Neural cell (in vitro differentiated cells): ENCODE results near the gene PGAM2.

Experiments
- EP300 ChIP-seq: fragments of 450-650 bp; conservative IDR thresholded peaks from 2 replicates; pipeline ENCODE4 v1.6.1; 2014; ENCODE audit warnings: antibody characterized with exemption, mild to moderate bottlenecking, moderate library complexity; ENCODE audit not compliant: poor library complexity, severe bottlenecking
- EZH2 ChIP-seq: fragments of 200-600, 300-800 bp; shearing (Covaris generic), sonication (generic); IDR thresholded peaks from 2 replicates; pipeline ENCODE4 v1.6.1; 2014; ENCODE audit warnings: antibody characterized with exemption, low read length, borderline replicate concordance, mild to moderate bottlenecking; ENCODE audit not compliant: insufficient read depth, poor library complexity, severe bottlenecking
- SMC3 ChIP-seq: fragments of 450-650 bp; conservative IDR thresholded peaks from 2 replicates; pipeline ENCODE4 v1.6.1; 2014; ENCODE audit warnings: antibody characterized with exemption, mild to moderate bottlenecking, moderate library complexity; ENCODE audit not compliant: poor library complexity
- TF ChIP-seq, protein P1 (sequence below): fragments of 450-650 bp; IDR thresholded peaks from 2 replicates; pipeline ENCODE4 v1.5.1; 2014; ENCODE audit warnings: antibody characterized with exemption, mild to moderate bottlenecking, moderate library complexity; ENCODE audit not compliant: poor library complexity, severe bottlenecking

DNA sequence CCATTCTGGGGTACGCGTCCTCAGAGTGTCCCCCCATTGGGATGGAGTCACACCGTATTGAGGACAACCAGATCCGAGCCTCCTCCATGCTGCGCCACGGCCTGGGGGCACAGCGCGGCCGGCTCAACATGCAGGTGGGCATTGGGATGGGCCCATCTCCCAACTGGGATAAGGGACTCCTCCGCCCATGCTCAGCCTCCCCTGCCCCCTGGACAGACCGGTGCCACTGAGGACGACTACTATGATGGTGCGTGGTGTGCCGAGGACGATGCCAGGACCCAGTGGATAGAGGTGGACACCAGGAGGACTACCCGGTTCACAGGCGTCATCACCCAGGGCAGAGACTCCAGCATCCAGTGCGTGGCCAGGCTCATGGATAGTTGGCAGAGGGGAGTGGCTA lies 44.6 kb upstream of the PGAM2 start:
- TF ChIP-seq, protein P1, sequence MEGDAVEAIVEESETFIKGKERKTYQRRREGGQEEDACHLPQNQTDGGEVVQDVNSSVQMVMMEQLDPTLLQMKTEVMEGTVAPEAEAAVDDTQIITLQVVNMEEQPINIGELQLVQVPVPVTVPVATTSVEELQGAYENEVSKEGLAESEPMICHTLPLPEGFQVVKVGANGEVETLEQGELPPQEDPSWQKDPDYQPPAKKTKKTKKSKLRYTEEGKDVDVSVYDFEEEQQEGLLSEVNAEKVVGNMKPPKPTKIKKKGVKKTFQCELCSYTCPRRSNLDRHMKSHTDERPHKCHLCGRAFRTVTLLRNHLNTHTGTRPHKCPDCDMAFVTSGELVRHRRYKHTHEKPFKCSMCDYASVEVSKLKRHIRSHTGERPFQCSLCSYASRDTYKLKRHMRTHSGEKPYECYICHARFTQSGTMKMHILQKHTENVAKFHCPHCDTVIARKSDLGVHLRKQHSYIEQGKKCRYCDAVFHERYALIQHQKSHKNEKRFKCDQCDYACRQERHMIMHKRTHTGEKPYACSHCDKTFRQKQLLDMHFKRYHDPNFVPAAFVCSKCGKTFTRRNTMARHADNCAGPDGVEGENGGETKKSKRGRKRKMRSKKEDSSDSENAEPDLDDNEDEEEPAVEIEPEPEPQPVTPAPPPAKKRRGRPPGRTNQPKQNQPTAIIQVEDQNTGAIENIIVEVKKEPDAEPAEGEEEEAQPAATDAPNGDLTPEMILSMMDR = no peak
- TF ChIP-seq SMC3 = no peak
- no peak for TF ChIP-seq EZH2
- TF ChIP-seq EP300 = no peak
